A204.1 (cell line): ENCODE results near the gene OR6B2.

Experiments
- FAIRE-seq: peaks from 2 replicates; lab custom pipeline; 2012; peaks lifted over from hg19 to GRCh38; lab: Jason Lieb, UNC

OR6B2 gene

GRCh38 chr2:240037358-240037757 lies 7.1 kb upstream of the OR6B2 start:
- FAIRE-seq, result no peak

DNA sequence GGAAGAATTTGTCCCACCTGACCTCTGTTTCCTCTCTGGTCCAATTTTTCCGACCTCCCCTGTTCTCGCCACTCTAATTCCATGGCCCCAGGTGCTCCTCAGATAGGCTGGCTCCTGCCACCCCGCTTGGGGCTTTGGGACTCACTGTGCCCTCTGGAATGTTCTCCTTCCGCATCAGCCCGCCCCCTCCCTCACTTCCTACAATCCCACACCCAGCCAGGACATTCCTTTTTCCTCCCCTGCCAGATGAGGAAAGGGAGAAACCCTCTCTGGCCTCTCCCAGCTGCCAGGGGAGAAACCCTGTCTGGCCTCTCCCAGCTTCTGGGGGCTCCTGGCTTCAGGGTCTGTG lies 3.1 kb upstream of the OR6B2 start:
- no peak for FAIRE-seq

- FAIRE-seq, result no peak
Observed at GRCh38 chr2:240032406-240033329, 2.4 kb upstream of the OR6B2 start.

- no peak for FAIRE-seq
Observed at GRCh38 chr2:240024766-240025165, 5.5 kb downstream of the OR6B2 start.

GRCh38 chr2:240023792-240024191 lies 6.4 kb downstream of the OR6B2 start:
- FAIRE-seq, result no peak

GRCh38 chr2:240021488-240022104 lies 8.6 kb downstream of the OR6B2 start:
- FAIRE-seq, result no peak

- no peak for FAIRE-seq
Observed at GRCh38 chr2:240018071-240018750, 12.0 kb downstream of the OR6B2 start.

GRCh38 chr2:240014327-240014726 lies 15.9 kb downstream of the OR6B2 start:
- no peak for FAIRE-seq

DNA sequence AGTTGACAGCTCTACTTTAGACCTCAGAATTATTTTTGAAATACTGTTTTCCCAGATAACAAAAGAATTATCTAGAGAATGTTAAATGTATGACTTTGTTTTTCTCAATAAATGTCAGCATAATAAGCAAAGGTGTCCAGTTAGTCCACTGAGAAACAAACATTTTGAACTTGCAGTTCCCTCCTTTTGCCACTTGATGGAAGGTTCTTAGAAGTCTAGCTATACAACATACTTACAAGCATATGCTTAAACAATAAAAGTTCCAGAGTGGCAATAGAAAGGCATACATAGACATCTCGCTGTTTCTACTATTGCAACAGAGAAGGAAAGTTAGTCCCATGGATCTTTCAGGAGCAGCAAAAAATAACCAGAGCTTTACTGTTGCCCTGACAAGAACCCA lies 16.9 kb downstream of the OR6B2 start:
- peak; percentile 96 for FAIRE-seq

DNA sequence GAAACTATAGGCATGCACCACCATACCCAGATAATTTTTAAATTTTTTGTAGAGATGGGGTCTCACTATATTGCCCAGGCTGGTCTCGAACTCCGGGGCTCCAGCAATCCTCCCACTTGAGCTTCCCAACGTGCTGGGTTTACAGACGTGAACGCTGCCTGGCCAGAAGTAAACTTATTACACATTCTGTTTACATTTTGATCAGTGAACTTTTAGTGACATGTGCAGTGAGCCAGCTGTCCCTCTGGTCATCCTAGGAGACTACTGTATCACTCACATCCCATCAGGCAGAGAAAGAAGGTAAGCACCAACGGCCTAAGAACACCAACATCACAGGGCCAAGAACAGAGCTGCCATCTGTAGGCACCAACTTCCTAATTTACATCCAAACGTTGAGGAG lies 27.2 kb downstream of the OR6B2 start:
- no peak for FAIRE-seq

DNA sequence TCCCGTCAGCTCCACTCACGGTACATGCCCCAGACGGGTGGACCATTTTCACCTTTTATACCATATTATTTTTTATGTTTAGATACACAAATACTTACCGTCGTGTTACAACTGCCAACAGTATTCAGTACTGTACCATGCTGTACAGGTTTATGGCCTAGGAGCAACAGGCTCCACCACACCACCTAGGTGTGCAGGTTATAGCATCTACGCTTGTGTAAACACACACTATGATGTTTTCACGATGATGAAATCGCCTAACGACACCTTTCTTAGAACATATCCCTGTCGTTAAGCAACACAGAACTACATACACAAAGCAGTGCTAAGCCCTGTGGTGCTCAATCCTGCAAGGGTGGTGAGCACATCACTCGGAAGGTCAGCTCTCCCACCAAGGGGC lies 29.6 kb downstream of the OR6B2 start:
- FAIRE-seq, result no peak

GRCh38 chr2:239997686-239998409 lies 32.4 kb downstream of the OR6B2 start:
- no peak for FAIRE-seq

GRCh38 chr2:239994086-239994485 lies 36.1 kb downstream of the OR6B2 start:
- FAIRE-seq, result no peak

- FAIRE-seq, result no peak
Observed at GRCh38 chr2:239993291-239993690, 36.9 kb downstream of the OR6B2 start.

DNA sequence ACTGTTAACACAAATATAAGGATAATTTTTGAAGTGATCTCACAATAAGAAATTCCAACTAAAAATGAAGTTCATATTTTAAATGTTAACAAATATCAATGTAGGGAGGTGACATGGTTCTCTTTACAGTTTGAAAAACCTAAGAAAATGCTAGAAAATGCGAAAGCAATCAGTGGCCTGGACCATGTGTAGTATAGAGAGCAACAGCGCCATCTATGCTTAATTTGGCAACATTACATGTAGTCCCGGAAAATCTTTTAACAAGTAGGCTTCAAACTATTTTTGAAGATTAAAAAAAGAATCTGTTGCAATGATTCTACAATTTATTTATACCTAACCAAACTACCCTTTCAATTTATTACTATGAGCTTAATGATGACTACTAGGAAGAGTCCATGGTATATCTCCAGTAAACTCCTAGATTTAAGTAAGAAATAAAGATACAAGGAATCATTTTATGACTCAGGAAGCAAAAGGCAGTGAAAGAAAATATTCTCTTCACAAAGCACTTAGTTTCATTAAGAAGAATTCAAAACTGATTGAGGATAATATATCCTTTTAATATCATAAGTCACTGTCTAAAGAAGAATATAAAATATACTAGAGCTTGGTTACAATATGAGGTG lies 38.4 kb downstream of the OR6B2 start:
- peak; percentile 98 for FAIRE-seq

- no peak for FAIRE-seq
Observed at GRCh38 chr2:239990966-239991365, 39.3 kb downstream of the OR6B2 start.

GRCh38 chr2:239985356-239985755 lies 44.9 kb downstream of the OR6B2 start:
- FAIRE-seq, result no peak

DNA sequence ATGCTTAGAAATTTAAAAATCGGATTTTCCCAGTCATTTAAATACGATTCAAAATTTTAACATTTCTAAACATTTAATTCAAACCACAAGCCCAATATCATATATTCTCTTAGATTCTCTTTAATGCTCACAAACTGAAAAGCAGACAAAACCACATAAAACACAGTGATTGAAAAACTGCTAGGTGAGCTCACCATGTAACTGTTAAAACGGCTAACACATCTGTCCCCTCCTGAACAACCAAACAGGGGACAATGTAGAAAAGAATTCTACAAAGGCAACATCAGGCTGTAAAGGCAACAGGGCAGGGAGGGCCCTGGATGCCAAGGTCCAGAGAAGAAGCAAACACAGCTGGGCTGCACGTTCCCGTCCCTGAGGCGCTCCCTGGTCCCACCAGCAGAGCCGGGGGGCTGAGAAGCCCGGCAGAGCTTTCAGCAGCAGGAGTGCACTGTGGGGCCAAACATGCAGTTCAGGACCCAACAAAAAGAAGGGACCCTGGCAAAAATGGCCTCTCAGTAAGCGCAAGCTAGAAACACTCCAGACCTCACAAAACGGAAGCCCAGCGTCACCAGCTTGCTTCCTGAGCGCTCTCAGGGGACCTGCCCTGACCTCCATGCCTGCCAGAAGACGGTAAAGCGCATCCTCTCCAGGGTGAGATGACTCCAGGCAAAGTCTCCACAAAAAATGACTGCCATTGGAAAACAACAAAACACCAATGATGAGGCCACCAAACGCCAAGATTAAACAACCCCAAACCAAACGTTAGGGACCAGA lies 45.6 kb downstream of the OR6B2 start:
- no peak for FAIRE-seq

DNA sequence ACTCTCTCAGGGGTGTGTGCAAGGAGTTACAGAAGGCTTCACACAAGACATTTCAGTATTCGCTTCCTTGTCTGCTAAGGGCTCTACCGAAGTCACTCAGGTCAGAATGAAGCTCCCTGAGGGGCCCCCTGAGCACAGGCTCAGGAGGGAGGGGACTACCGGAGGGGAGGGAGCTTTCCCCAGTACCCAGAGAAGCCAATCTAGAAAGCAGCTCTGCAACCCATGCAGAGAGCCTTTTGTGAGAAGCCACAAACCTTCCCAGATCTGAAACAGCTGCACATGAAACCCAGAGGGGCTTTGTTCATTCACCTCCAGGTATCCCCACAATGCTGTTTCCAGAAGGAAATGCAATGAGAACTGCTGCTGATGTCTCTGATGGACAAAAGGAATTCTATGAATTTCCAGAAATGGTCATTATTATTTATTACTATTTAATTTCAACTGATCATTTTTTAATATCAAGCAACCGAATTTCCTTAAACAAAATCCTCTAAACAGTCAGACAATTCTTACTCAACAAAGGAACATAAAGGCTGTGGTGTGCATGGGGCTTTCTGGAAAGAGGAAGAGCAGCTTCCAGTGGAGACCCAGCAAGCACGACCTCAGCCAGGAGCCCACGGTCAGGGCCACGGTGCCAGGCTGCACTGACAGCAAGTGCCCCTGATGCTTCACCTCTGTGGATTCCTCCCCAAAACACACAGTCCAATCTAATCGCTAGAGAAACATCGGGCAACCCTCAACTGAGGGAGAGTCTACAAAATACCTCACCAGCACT lies 47.0 kb downstream of the OR6B2 start:
- FAIRE-seq, result no peak
